HG03460 (cell line): ENCODE measurements around the gene BRPF3.

Source experiments
- ATAC-seq: cut with Tn5 transposase; IDR thresholded peaks from one replicate; pipeline ENCODE4 v1.9.1; 2021; ENCODE audit not compliant: unreplicated experiment

BRPF3 gene

GRCh38 chr6:36266913-36267644, 70.5 kb downstream of the BRPF3 start:
- ATAC-seq: no peak

DNA sequence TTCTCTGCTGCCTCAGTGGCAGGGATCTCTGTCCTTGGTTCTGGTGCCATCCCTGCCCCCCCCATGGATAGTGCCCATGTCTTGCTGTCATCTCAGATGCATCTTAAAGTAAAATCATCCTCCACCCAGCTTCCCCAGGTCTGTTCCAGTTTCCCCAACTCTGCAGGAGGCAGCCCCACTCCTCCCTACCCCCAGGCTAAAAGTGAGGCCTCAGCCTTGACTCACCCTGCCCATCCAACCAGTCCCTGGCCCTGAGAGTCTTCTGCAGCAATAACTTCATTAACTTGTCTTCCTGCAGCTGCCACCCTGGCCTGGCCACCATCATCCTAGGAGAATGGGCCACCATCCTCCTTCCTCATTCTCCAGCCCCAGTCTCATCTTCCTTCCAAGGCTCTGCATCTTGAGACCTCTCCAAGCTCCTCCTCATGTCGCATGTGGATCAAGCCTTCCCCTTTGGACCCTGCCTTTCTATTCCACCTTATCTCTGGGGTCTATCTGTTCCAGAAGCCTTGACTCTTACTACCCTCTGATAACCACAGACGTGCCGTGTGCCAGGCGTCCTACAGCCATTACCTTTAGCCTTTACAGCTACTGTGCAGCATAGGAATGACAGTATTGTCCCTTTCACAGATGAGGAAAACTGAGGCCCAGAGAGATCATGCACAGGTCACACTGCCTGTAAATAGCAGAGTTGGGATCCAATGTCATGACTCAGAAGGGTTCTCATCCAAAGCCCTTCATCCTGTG, 71.4 kb downstream of the BRPF3 start:
- ATAC-seq: no peak

GRCh38 chr6:36268478-36269275, 72.1 kb downstream of the BRPF3 start:
- ATAC-seq: no peak

GRCh38 chr6:36269834-36270705, 73.5 kb downstream of the BRPF3 start, which contains the start of gene PNPLA1:
TSS of gene PNPLA1 (plus strand) at chr6:36270060. CDS start at chr6:36270460, 400 bp downstream.
- no peak for ATAC-seq

- no peak for ATAC-seq
Measured at GRCh38 chr6:36272234-36272633, 75.7 kb downstream of the BRPF3 start.

- ATAC-seq: no peak
Measured at GRCh38 chr6:36273067-36273466, 76.5 kb downstream of the BRPF3 start.

GRCh38 chr6:36273802-36274514, 77.4 kb downstream of the BRPF3 start:
- no peak for ATAC-seq

DNA sequence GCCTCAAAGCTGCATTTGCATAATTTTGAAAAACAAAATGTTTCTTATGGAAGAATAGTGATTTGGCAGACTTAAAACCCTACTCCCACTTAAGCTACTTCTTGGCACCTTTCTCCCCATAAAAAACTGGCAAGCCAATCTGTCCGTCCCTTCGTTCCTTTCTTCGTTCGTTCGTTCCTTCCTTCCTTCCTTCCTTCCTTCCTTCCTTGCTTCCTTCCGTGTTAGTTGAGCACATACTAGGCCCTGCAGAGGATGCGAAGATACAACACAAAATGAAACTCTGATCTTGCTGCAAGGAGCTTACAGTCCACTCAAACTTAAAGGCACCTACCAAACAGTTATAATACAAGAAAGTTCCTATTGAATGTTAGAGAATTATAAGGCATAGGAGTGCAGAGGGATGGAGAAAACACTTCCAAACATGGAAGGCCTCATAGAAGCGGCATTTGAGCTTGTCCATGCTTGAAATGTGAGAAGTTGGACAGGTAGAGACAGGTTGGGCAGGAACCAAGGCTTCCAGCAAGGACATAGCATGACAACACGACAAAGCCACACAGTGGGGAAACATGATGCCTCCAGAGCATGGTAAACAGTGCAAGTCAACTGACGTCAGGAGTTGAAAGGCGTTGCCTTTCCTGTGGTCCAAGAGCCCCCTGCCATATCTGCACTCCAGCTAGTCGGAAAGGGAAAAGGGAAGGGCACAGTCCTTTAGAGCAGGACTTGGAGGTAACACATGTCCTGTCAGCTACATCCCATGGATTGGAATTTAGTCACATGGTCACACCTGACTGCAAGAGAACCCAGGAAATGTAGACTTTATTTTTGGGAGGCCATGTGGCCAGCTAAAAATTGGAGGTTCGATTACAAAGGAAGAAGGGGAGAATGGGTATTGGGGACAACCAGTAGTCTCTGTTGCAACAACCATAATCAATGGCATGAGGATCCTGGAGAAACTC, 80.3 kb downstream of the BRPF3 start:
- ATAC-seq: no peak

GRCh38 chr6:36277946-36278470, 81.5 kb downstream of the BRPF3 start:
- ATAC-seq: no peak

GRCh38 chr6:36280467-36280866, 83.9 kb downstream of the BRPF3 start:
- ATAC-seq: no peak

- ATAC-seq: no peak
Measured at GRCh38 chr6:36280983-36281382, 84.4 kb downstream of the BRPF3 start.
